Panc1 (cell line): ENCODE results near the gene KCNQ1. TPM values are rescaled to one million over a fixed set of nuclear protein-coding genes. Genes with fewer than 3 reads are reported as not detected.

ENCODE experiments used
- ATAC-seq: fragments of 200-7000 bp; cut with Tn5 transposase; 2 replicates; pipeline ENCODE4 v1.9.1; 2020; ENCODE audit warnings: mild to moderate bottlenecking, moderate library complexity
- BruUV-seq: library from RNA; stranded (reverse); fragments of 400-500 nt; replicated peaks from 2 replicates; lab custom pipeline; 2021; lab: Mats Ljungman, UMichigan
- CTCF ChIA-PET: fragments of 300-600 bp; sonication (Branson Sonifier 250); formaldehyde crosslinking; loops from one replicate; lab custom pipeline; 2022; ENCODE audit warnings: antibody characterized with exemption; lab: Charles Lee
- POLR2A ChIA-PET: fragments of 300-600 bp; sonication (Branson Sonifier 250); formaldehyde crosslinking; loops from one replicate; lab custom pipeline; 2022; ENCODE audit warnings: antibody characterized with exemption; lab: Charles Lee
- DNase-seq: peaks from one replicate; pipeline ENCODE4 v3.0.0-alpha.2; 2010; ENCODE audit warnings: low read depth, low spot score
- H3K27ac ChIP-seq: 2 replicates; pipeline ENCODE4 v1.5.1; 2011; ENCODE audit warnings: mild to moderate bottlenecking, low read length, inconsistent platforms
- H3K27me3 ChIP-seq: fragments of 200-500 bp; sonication (Bioruptor generic); 2 replicates; pipeline ENCODE4 v1.6.0; 2014; ENCODE audit warnings: low read length, inconsistent platforms; ENCODE audit not compliant: control insufficient read depth, insufficient read depth
- H3K36me3 ChIP-seq: fragments of 200-500 bp; sonication (Bioruptor generic); 2 replicates; pipeline ENCODE4 v1.5.1; 2014; ENCODE audit warnings: inconsistent platforms, mild to moderate bottlenecking, low read length, moderate library complexity; ENCODE audit not compliant: control insufficient read depth, insufficient read depth
- H3K4me1 ChIP-seq: 2 replicates; pipeline ENCODE4 v1.5.1; 2011; ENCODE audit warnings: inconsistent platforms, mild to moderate bottlenecking, low read length, moderate library complexity; ENCODE audit not compliant: control insufficient read depth, insufficient read depth
- H3K4me3 ChIP-seq, 2 experiments: 2 replicates each; pipeline ENCODE4 v1.5.1; 2011 to 2012; ENCODE audit warnings: low read depth in 2 of 2, low read length in 2 of 2, mild to moderate bottlenecking in 2 of 2, inconsistent platforms in 1 of 2, moderate library complexity in 1 of 2
- H3K9me3 ChIP-seq: fragments of 200-500 bp; sonication (Bioruptor generic); 2 replicates; pipeline ENCODE4 v1.5.1; 2014; ENCODE audit warnings: low read depth, mild to moderate bottlenecking, inconsistent platforms, low read length, moderate library complexity; ENCODE audit not compliant: control insufficient read depth, insufficient read depth
- POLR2AphosphoS5 ChIP-seq: IDR thresholded peaks from 2 replicates; pipeline ENCODE4 v1.6.1; 2012; ENCODE audit warnings: mild to moderate bottlenecking, low read depth, low read length, moderate library complexity
- SIN3A ChIP-seq: IDR thresholded peaks from 2 replicates; pipeline ENCODE4 v1.6.1; 2012; ENCODE audit warnings: low read depth, mild to moderate bottlenecking, low read length, moderate library complexity, borderline replicate concordance; ENCODE audit not compliant: insufficient read depth
- TCF7L2 ChIP-seq: IDR thresholded peaks from 2 replicates; pipeline ENCODE4 v1.6.1; 2011; ENCODE audit warnings: mild to moderate bottlenecking, low read depth, low read length, inconsistent platforms
- in situ Hi-C: cut with HindIII; loops from 2 replicates; pipeline ENCODE4 v1.10.0; 2016; ENCODE audit warnings: low sequenced_read_pairs, low pct_unique_long_range_greater_than_20kb
- intact Hi-C: fragments of 100-400 bp; cut with micrococcal nuclease; formaldehyde crosslinking; loops from one replicate; pipeline ENCODE4 v1.10.0; 2022; ENCODE audit not compliant: unreplicated experiment
- total RNA-seq: library from RNA; stranded (reverse); gene quantifications from one replicate; pipeline ENCODE4 v1.2.1, GENCODE V29; 2021; ENCODE audit not compliant: unreplicated experiment
- TF ChIP-seq, protein P1 (sequence below): fragments of 450-650 bp; IDR thresholded peaks from 2 replicates; pipeline ENCODE4 v1.5.1; 2017; ENCODE audit warnings: mild to moderate bottlenecking
- TF ChIP-seq, protein P2 (sequence below), 2 experiments: IDR thresholded peaks; 2 replicates each; pipeline ENCODE4 v1.6.1; 2011 to 2012; ENCODE audit warnings: low read depth in 2 of 2, control low read depth in 1 of 2, low read length in 1 of 2, mild to moderate bottlenecking in 1 of 2, moderate library complexity in 1 of 2; ENCODE audit not compliant: insufficient read depth in 1 of 2

The KCNQ1 gene
- total RNA-seq, 1 experiment from 2014 or later, result 1.0 TPM

DNA sequence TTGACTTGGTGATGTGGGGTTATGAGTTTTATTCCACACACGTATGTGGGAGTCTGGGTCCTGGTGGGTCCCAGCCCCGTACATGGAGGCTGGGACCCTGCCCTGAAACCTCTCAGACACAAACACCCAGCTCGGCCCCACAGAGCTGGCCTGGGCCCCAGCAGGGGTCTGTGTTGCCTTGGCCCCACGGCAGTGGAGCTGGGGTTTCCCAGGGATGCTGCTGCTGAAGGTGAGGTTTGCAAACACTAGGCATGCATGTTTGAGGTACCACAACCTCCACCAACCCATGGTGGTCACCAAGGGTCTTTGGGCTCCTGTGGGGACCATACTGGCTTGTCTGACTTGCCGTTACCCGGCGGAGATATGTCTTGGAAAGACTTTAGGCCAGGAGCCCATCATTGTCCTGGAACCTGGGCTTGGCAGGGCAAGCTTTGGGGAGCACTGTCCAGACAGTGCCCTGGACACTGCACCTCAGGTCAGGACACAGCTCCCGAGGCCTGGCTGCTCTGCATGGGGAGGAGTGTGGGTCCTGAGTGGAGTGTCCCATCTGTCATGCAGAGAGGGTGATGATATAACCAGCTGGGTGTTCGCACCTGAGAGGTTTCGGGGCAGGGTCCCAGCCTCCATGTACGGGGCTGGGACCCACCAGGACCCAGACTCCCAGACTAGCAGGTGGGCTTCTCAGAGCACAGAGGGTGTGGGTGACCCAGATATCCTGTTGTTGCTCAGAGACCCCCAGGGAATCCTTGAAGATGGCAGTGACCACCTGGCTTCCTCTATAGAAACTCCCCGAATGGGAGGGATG lies 63.3 kb downstream of the KCNQ1 start:
- in situ Hi-C loops, result no loop called here
- BruUV-seq, result no TSS peak
- CTCF ChIA-PET, result interaction anchor here (1.0 kb wide), 1 partner anchor 380 kb away, joined by 3 read pairs; no protein-coding TSS in a partner anchor
- no peak overlapping the region for H3K4me3 ChIP-seq
- no peak for ATAC-seq
- H3K27me3 ChIP-seq, result peaks cover 23% of the 10 kb centered on the region
- no peak for DNase-seq
- POLR2A ChIA-PET, result no interaction called here
- intact Hi-C loops, result no loop called here
- no peaks in the 10 kb centered on the region for H3K9me3 ChIP-seq
- no peak overlapping the region for H3K27ac ChIP-seq
- TF ChIP-seq TCF7L2 (no peak), SIN3A (no peak), POLR2AphosphoS5 (no peak)
- TF ChIP-seq, protein P1, sequence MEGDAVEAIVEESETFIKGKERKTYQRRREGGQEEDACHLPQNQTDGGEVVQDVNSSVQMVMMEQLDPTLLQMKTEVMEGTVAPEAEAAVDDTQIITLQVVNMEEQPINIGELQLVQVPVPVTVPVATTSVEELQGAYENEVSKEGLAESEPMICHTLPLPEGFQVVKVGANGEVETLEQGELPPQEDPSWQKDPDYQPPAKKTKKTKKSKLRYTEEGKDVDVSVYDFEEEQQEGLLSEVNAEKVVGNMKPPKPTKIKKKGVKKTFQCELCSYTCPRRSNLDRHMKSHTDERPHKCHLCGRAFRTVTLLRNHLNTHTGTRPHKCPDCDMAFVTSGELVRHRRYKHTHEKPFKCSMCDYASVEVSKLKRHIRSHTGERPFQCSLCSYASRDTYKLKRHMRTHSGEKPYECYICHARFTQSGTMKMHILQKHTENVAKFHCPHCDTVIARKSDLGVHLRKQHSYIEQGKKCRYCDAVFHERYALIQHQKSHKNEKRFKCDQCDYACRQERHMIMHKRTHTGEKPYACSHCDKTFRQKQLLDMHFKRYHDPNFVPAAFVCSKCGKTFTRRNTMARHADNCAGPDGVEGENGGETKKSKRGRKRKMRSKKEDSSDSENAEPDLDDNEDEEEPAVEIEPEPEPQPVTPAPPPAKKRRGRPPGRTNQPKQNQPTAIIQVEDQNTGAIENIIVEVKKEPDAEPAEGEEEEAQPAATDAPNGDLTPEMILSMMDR, result no peak
- TF ChIP-seq, protein P2, sequence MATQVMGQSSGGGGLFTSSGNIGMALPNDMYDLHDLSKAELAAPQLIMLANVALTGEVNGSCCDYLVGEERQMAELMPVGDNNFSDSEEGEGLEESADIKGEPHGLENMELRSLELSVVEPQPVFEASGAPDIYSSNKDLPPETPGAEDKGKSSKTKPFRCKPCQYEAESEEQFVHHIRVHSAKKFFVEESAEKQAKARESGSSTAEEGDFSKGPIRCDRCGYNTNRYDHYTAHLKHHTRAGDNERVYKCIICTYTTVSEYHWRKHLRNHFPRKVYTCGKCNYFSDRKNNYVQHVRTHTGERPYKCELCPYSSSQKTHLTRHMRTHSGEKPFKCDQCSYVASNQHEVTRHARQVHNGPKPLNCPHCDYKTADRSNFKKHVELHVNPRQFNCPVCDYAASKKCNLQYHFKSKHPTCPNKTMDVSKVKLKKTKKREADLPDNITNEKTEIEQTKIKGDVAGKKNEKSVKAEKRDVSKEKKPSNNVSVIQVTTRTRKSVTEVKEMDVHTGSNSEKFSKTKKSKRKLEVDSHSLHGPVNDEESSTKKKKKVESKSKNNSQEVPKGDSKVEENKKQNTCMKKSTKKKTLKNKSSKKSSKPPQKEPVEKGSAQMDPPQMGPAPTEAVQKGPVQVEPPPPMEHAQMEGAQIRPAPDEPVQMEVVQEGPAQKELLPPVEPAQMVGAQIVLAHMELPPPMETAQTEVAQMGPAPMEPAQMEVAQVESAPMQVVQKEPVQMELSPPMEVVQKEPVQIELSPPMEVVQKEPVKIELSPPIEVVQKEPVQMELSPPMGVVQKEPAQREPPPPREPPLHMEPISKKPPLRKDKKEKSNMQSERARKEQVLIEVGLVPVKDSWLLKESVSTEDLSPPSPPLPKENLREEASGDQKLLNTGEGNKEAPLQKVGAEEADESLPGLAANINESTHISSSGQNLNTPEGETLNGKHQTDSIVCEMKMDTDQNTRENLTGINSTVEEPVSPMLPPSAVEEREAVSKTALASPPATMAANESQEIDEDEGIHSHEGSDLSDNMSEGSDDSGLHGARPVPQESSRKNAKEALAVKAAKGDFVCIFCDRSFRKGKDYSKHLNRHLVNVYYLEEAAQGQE (IDR thresholded peaks at IDR 0.05; ENCODE audit: insufficient read depth in 1 of 2, low read depth in 2 of 2, low read length in 1 of 2), result no peak
- H3K36me3 ChIP-seq, result no peaks in the 10 kb centered on the region
- no peaks in the 10 kb centered on the region for H3K4me1 ChIP-seq

DNA sequence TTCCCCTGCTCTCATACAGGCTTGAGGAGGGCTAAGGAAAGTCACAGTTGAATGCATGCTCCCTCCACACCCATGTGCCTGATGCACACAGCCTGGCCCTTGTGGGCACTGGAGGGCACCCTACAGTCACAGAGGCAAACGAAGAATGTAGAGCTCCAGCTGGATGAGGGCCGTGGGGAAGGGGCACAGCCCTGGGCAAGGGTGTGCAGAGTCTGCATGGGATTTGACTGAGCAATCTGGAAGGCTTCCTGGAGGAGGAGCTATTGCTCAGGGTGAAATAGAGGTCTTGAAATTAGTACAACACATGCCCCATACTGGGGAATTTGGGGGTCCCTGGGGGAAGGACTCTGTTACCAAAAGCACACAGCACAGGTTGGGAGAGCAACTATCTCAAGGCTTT lies 64.0 kb downstream of the KCNQ1 start:
- Histone ChIP-seq H3K4me3 (no peak overlapping the region), H3K36me3 (no peaks in the 10 kb centered on the region), H3K27ac (no peak overlapping the region), H3K4me1 (no peaks in the 10 kb centered on the region), H3K9me3 (no peaks in the 10 kb centered on the region), H3K27me3 (peaks cover 23% of the 10 kb centered on the region)
- in situ Hi-C loops (no loop called here), intact Hi-C loops (no loop called here)
- BruUV-seq, result no TSS peak
- no peak for ATAC-seq
- CTCF ChIA-PET, result interaction anchor here (1.0 kb wide), 1 partner anchor 379 kb away, joined by 3 read pairs; no protein-coding TSS in a partner anchor
- TF ChIP-seq, protein P2 (IDR thresholded peaks at IDR 0.05; ENCODE audit: insufficient read depth in 1 of 2, low read depth in 2 of 2, low read length in 1 of 2), result no peak
- TF ChIP-seq POLR2AphosphoS5, result no peak
- no peak for TF ChIP-seq TCF7L2
- TF ChIP-seq, protein P1, result no peak
- TF ChIP-seq SIN3A, result no peak
- DNase-seq, result no peak
- POLR2A ChIA-PET, result no interaction called here
